HepG2 (cell line): ENCODE data around the gene ZFAND2B. TPM values are rescaled to one million over a fixed set of nuclear protein-coding genes. Genes with fewer than 3 reads are reported as not detected.

Experiments used
- ARHGAP35 ChIP-seq: sonication (generic); formaldehyde crosslinking; IDR thresholded peaks from 2 replicates; pipeline ENCODE4 v1.9.0; 2022; ENCODE audit warnings: mild to moderate bottlenecking, inconsistent platforms, moderate library complexity, missing genetic modification reagents, borderline replicate concordance
- BCL6 ChIP-seq: IDR thresholded peaks from 2 replicates; pipeline ENCODE4 v1.6.1; 2016; ENCODE audit warnings: missing genetic modification reagents, missing compliant biosample characterization
- BRF2 ChIP-seq: sonication (generic); formaldehyde crosslinking; IDR thresholded peaks from 2 replicates; pipeline ENCODE4 v1.8.1; 2022; ENCODE audit warnings: mild to moderate bottlenecking, missing genetic modification reagents
- CBX5 ChIP-seq: sonication (generic); formaldehyde crosslinking; IDR thresholded peaks from 2 replicates; pipeline ENCODE4 v1.4.0; 2020; ENCODE audit warnings: missing genetic modification reagents, borderline replicate concordance
- KDM5A ChIP-seq: fragments of 200-600 bp; sonication (generic); IDR thresholded peaks from 2 replicates; pipeline ENCODE4 v1.7.0; 2018; ENCODE audit warnings: antibody characterized with exemption, mild to moderate bottlenecking, low read length, borderline replicate concordance
- KDM5B ChIP-seq: sonication (generic); formaldehyde crosslinking; IDR thresholded peaks from 2 replicates; pipeline ENCODE4 v1.4.0; 2020; ENCODE audit warnings: missing genetic modification reagents, mild to moderate bottlenecking, borderline replicate concordance
- KLF13 ChIP-seq: sonication (generic); formaldehyde crosslinking; IDR thresholded peaks from 2 replicates; pipeline ENCODE4 v1.4.0; 2020; ENCODE audit warnings: mild to moderate bottlenecking, missing genetic modification reagents
- MAFG ChIP-seq: sonication (generic); formaldehyde crosslinking; IDR thresholded peaks from 2 replicates; pipeline ENCODE4 v1.5.1; 2020; ENCODE audit warnings: mild to moderate bottlenecking, missing genetic modification reagents
- MLLT10 ChIP-seq: sonication (generic); formaldehyde crosslinking; IDR thresholded peaks from 2 replicates; pipeline ENCODE4 v1.4.0; 2020; ENCODE audit warnings: missing genetic modification reagents
- NR3C1 ChIP-seq: sonication (generic); formaldehyde crosslinking; IDR thresholded peaks from 2 replicates; pipeline ENCODE4 v1.4.0; 2020; ENCODE audit warnings: missing genetic modification reagents
- PAX8 ChIP-seq: sonication (generic); formaldehyde crosslinking; IDR thresholded peaks from 2 replicates; pipeline ENCODE4 v1.8.0; 2022; ENCODE audit warnings: mild to moderate bottlenecking, missing genetic modification reagents, borderline replicate concordance
- PRMT3 ChIP-seq: sonication (generic); formaldehyde crosslinking; IDR thresholded peaks from 2 replicates; pipeline ENCODE4 v1.8.1; 2022; ENCODE audit warnings: low read depth, mild to moderate bottlenecking, moderate library complexity, missing genetic modification reagents, borderline replicate concordance
- RARA ChIP-seq: IDR thresholded peaks from 2 replicates; pipeline ENCODE4 v1.6.1; 2016; ENCODE audit warnings: missing genetic modification reagents, missing compliant biosample characterization
- RXRA ChIP-seq: sonication (generic); formaldehyde crosslinking; IDR thresholded peaks from 2 replicates; pipeline ENCODE4 v1.5.1; 2020; ENCODE audit warnings: missing genetic modification reagents
- SIN3A ChIP-seq: IDR thresholded peaks from 2 replicates; pipeline ENCODE4 v1.6.1; 2011; ENCODE audit warnings: low read depth, mild to moderate bottlenecking, control low read depth, low read length, borderline replicate concordance
- TCF12 ChIP-seq, 2 experiments: fragments of 450-650 bp in 1 of 2; sonication (generic) in 1 of 2; formaldehyde crosslinking in 1 of 2; IDR thresholded peaks; 2 replicates each; pipeline versions ENCODE4 v1.6.1 to v1.8.0; 2017 to 2022; ENCODE audit warnings: antibody characterized with exemption in 1 of 2, mild to moderate bottlenecking in 1 of 2, missing genetic modification reagents in 1 of 2, moderate library complexity in 1 of 2
- TFAP4 ChIP-seq: sonication (generic); IDR thresholded peaks from 2 replicates; pipeline ENCODE4 v1.6.1; 2016; ENCODE audit warnings: low read depth, borderline replicate concordance
- U2AF1 ChIP-seq: fragments of 200-400 bp; formaldehyde crosslinking; optimal IDR thresholded peaks from 2 replicates; pipeline ENCODE3; 2017; ENCODE audit warnings: mild to moderate bottlenecking, low read depth, low read length
- ZNF124 ChIP-seq: sonication (generic); formaldehyde crosslinking; IDR thresholded peaks from 2 replicates; pipeline ENCODE4 v1.4.0; 2020; ENCODE audit warnings: missing genetic modification reagents
- ZNF383 ChIP-seq: sonication (generic); formaldehyde crosslinking; IDR thresholded peaks from 2 replicates; pipeline ENCODE4 v1.4.0; 2020; ENCODE audit warnings: missing genetic modification reagents, mild to moderate bottlenecking, borderline replicate concordance
- ZNF430 ChIP-seq: sonication (generic); formaldehyde crosslinking; IDR thresholded peaks from 2 replicates; pipeline ENCODE4 v1.9.0; 2021; ENCODE audit warnings: mild to moderate bottlenecking, missing genetic modification reagents
- ZNF512 ChIP-seq: sonication (generic); formaldehyde crosslinking; IDR thresholded peaks from 2 replicates; pipeline ENCODE4 v1.4.0; 2020; ENCODE audit warnings: mild to moderate bottlenecking, missing genetic modification reagents
- ZNF546 ChIP-seq: sonication (generic); formaldehyde crosslinking; conservative IDR thresholded peaks from 2 replicates; pipeline ENCODE4 v1.8.1; 2023; ENCODE audit warnings: mild to moderate bottlenecking, missing genetic modification reagents
- ZNF563 ChIP-seq: sonication (generic); formaldehyde crosslinking; IDR thresholded peaks from 2 replicates; pipeline ENCODE4 v1.8.0; 2022; ENCODE audit warnings: mild to moderate bottlenecking, moderate library complexity, missing genetic modification reagents
- ZNF564 ChIP-seq: sonication (generic); formaldehyde crosslinking; IDR thresholded peaks from 2 replicates; pipeline ENCODE4 v1.8.1; 2023; ENCODE audit warnings: mild to moderate bottlenecking, missing genetic modification reagents
- ZNF572 ChIP-seq: sonication (generic); formaldehyde crosslinking; IDR thresholded peaks from 2 replicates; pipeline ENCODE4 v1.5.1; 2020; ENCODE audit warnings: mild to moderate bottlenecking, missing genetic modification reagents
- ZNF619 ChIP-seq: sonication (generic); formaldehyde crosslinking; IDR thresholded peaks from 2 replicates; pipeline ENCODE4 v1.4.0; 2020; ENCODE audit warnings: mild to moderate bottlenecking, missing genetic modification reagents
- polyA plus RNA-seq, 8 experiments: library from polyadenylated mRNA; depleted of rRNA in 3 of 8; stranded (reverse) in 7 of 8; unstranded in 1 of 8; fragments of >200 nt; fragmentation: Illumina TruSeq in 4 of 8; extraction: Trizol in 4 of 8; gene quantifications; 2 replicates each; pipeline versions ENCODE4 v1.2.1 to v1.2.3, GENCODE V29; 2011 to 2016; ENCODE audit warnings: low read depth in 4 of 8, missing spikeins in 1 of 8, mixed read lengths in 1 of 8; ENCODE audit not compliant: insufficient read depth in 1 of 8
- total RNA-seq, 5 experiments: library from RNA; depleted of rRNA; stranded (reverse); fragments of >200 nt; fragmentation: Illumina TruSeq; extraction: Trizol; gene quantifications; 2 replicates each; pipeline ENCODE4 v1.2.3, GENCODE V29; 2016; ENCODE audit warnings: low read depth in 1 of 5

ZFAND2B gene
- total and polyA plus RNA-seq, 2 of the 13 experiments (the other 11 are each of a cell fraction or from before 2014, with no cell fraction given): 53.3 to 115 TPM

- TF ChIP-seq BRF2 (0 out of 2 replicates have a peak, but pooled peaks have one; percentile 24), RARA (CRISPR knock-in tag) (no peak), ARHGAP35 (no peak), RXRA (CRISPR knock-in tag) (no peak), ZNF619 (CRISPR knock-in tag) (0 out of 2 replicates have a peak, but pooled peaks have one; percentile 11), ZNF564 (no peak), ZNF572 (CRISPR knock-in tag) (peak; percentile 62; the same call in 1 of the 2 replicates), ZNF124 (CRISPR knock-in tag) (0 out of 2 replicates have a peak, but pooled peaks have one; percentile 0), U2AF1 (no peak), NR3C1 (CRISPR knock-in tag) (no peak), TFAP4 (no peak), ZNF512 (CRISPR knock-in tag) (0 out of 2 replicates have a peak, but pooled peaks have one; percentile 34), KDM5A (no peak), PRMT3 (CRISPR knock-in tag) (0 out of 2 replicates have a peak, but pooled peaks have one; percentile 73), MAFG (CRISPR knock-in tag) (no peak), PAX8 (CRISPR knock-in tag) (peak; percentile 10; the same call in 1 of the 2 replicates), ZNF546 (CRISPR knock-in tag) (0 out of 2 replicates have a peak, but pooled peaks have one; percentile 32), CBX5 (0 out of 2 replicates have a peak, but pooled peaks have one; percentile 31), KLF13 (CRISPR knock-in tag) (peak; percentile 85; the same call in 1 of the 2 replicates), ZNF430 (CRISPR knock-in tag) (no peak), MLLT10 (CRISPR knock-in tag) (no peak), TCF12 (IDR thresholded peaks at IDR 0.05) (no peak), TCF12 (CRISPR knock-in tag; IDR thresholded peaks at IDR 0.05) (no peak), ZNF383 (CRISPR knock-in tag) (no peak), ZNF563 (CRISPR knock-in tag) (0 out of 2 replicates have a peak, but pooled peaks have one; percentile 46), BCL6 (no peak), KDM5B (CRISPR knock-in tag) (no peak), SIN3A (no peak)
Measured at GRCh38 chr2:219250049-219250781, 43.6 kb downstream of the ZFAND2B start (continued).
